SU-DHL-6 (cell line): Measurements from ENCODE around the gene PACSIN3.

Experiments
- H2AFZ ChIP-seq: fragments of 200-600 bp; sonication (generic); 2 replicates; pipeline ENCODE4 v1.6.1; 2014; ENCODE audit warnings: low read depth, mild to moderate bottlenecking, moderate library complexity, mixed read lengths, antibody characterized with exemption, low read length; ENCODE audit not compliant: severe bottlenecking
- H3F3A ChIP-seq: fragments of 200-600 bp; shearing (Covaris generic); 2 replicates; pipeline ENCODE4 v1.6.0; 2016; ENCODE audit warnings: antibody characterized with exemption, mild to moderate bottlenecking; ENCODE audit not compliant: insufficient read depth
- H3K27ac ChIP-seq: fragments of 200-600 bp; sonication (generic); 2 replicates; pipeline ENCODE4 v1.5.1; 2016; ENCODE audit warnings: low read depth, mild to moderate bottlenecking, low read length, moderate library complexity, mixed read lengths
- H3K27me3 ChIP-seq: fragments of 200-600 bp; sonication (generic), shearing (Covaris generic); 2 replicates; pipeline ENCODE4 v1.6.0; 2014; ENCODE audit warnings: mild to moderate bottlenecking, low read length
- H3K36me3 ChIP-seq: fragments of 200-600 bp; sonication (generic); 2 replicates; pipeline ENCODE4 v1.6.1; 2014; ENCODE audit warnings: mild to moderate bottlenecking, low read length, mixed read lengths
- H3K4me2 ChIP-seq: fragments of 300-600, 200-600 bp; shearing (Covaris generic), sonication (generic); 2 replicates; pipeline ENCODE4 v1.6.0; 2014; ENCODE audit warnings: low read length, low read depth, mild to moderate bottlenecking; ENCODE audit not compliant: poor library complexity, severe bottlenecking
- H3K4me3 ChIP-seq: fragments of 200-600 bp; sonication (generic); 2 replicates; pipeline ENCODE4 v1.5.1; 2014; ENCODE audit warnings: antibody characterized with exemption, low read length, mild to moderate bottlenecking, mixed read lengths; ENCODE audit not compliant: insufficient read depth, poor library complexity, severe bottlenecking
- H3K79me2 ChIP-seq: fragments of 200-600 bp; sonication (generic); 2 replicates; pipeline ENCODE4 v1.6.1; 2014; ENCODE audit warnings: mild to moderate bottlenecking, low read length, moderate library complexity; ENCODE audit not compliant: insufficient read depth
- H3K9ac ChIP-seq: fragments of 200-600 bp; sonication (generic); 2 replicates; pipeline ENCODE4 v1.7.0; 2014; ENCODE audit warnings: mild to moderate bottlenecking, low read length
- H3K9me2 ChIP-seq: fragments of 200-600 bp; sonication (generic); replicated peaks from 2 replicates; pipeline ENCODE4 v1.6.1; 2014; ENCODE audit warnings: low read length; ENCODE audit not compliant: insufficient read depth
- H3K9me3 ChIP-seq: fragments of 200-600 bp; sonication (generic); 2 replicates; pipeline ENCODE4 v1.6.1; 2014; ENCODE audit warnings: low read length, mixed read lengths; ENCODE audit not compliant: insufficient read depth
- H4K20me1 ChIP-seq: fragments of 200-600 bp; sonication (generic); 2 replicates; pipeline ENCODE4 v1.6.1; 2014; ENCODE audit warnings: low read depth, mild to moderate bottlenecking, antibody characterized with exemption, low read length, moderate library complexity, mixed read lengths
- EZH2phosphoT487 ChIP-seq: fragments of 200-600 bp; sonication (generic), shearing (Covaris generic); conservative IDR thresholded peaks from 2 replicates; pipeline ENCODE4 v1.6.1; 2018; ENCODE audit warnings: mild to moderate bottlenecking, antibody characterized with exemption, low read length, moderate library complexity, mixed read lengths
- TF ChIP-seq, protein P1 (sequence below): fragments of 200-600 bp; sonication (generic); IDR thresholded peaks from one replicate; pipeline ENCODE4 v1.5.1; 2017; ENCODE audit warnings: antibody characterized with exemption, mild to moderate bottlenecking, low read length, moderate library complexity; ENCODE audit not compliant: insufficient read depth, poor library complexity, severe bottlenecking

Gene PACSIN3

GRCh38 chr11:47187723-47188122, 1.5 kb upstream of the PACSIN3 start:
- no peaks in the 10 kb centered on the region for H3K36me3 ChIP-seq
- peak overlapping the region; percentile 97 for H2AFZ ChIP-seq
- H3K27ac ChIP-seq: no peak overlapping the region
- H3K4me3 ChIP-seq: no peak overlapping the region
- H3K79me2 ChIP-seq: no peaks in the 10 kb centered on the region
- no peaks in the 10 kb centered on the region for H4K20me1 ChIP-seq
- H3K27me3 ChIP-seq: no peaks in the 10 kb centered on the region
- H3F3A ChIP-seq: 0 out of 2 replicates have a peak, but pooled peaks cover 5% of the 10 kb centered on the region
- no peak overlapping the region for H3K9ac ChIP-seq
- peak overlapping the region; percentile 84 for H3K4me2 ChIP-seq
- TF ChIP-seq, protein P1, sequence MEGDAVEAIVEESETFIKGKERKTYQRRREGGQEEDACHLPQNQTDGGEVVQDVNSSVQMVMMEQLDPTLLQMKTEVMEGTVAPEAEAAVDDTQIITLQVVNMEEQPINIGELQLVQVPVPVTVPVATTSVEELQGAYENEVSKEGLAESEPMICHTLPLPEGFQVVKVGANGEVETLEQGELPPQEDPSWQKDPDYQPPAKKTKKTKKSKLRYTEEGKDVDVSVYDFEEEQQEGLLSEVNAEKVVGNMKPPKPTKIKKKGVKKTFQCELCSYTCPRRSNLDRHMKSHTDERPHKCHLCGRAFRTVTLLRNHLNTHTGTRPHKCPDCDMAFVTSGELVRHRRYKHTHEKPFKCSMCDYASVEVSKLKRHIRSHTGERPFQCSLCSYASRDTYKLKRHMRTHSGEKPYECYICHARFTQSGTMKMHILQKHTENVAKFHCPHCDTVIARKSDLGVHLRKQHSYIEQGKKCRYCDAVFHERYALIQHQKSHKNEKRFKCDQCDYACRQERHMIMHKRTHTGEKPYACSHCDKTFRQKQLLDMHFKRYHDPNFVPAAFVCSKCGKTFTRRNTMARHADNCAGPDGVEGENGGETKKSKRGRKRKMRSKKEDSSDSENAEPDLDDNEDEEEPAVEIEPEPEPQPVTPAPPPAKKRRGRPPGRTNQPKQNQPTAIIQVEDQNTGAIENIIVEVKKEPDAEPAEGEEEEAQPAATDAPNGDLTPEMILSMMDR: no peak
- no peak for TF ChIP-seq EZH2phosphoT487
- no peaks in the 10 kb centered on the region for H3K9me3 ChIP-seq
- no peaks in the 10 kb centered on the region for H3K9me2 ChIP-seq

GRCh38 chr11:47186700-47187695, 764 bp upstream of the PACSIN3 start:
- Histone ChIP-seq H3K9me3 (no peaks in the 10 kb centered on the region), H3F3A (0 out of 2 replicates have a peak, but pooled peaks cover 5% of the 10 kb centered on the region), H3K36me3 (no peaks in the 10 kb centered on the region), H3K4me3 (peak overlapping the region; percentile 58), H3K27me3 (no peaks in the 10 kb centered on the region), H2AFZ (peak overlapping the region; percentile 97), H3K9ac (peak overlapping the region; percentile 56), H3K79me2 (no peaks in the 10 kb centered on the region), H3K27ac (no peak overlapping the region), H3K4me2 (peak overlapping the region; percentile 84), H4K20me1 (no peaks in the 10 kb centered on the region), H3K9me2 (no peaks in the 10 kb centered on the region)
- no peak for TF ChIP-seq EZH2phosphoT487
- TF ChIP-seq, protein P1: no peak

GRCh38 chr11:47185305-47186075, 744 bp downstream of the PACSIN3 start:
- Histone ChIP-seq H3K27ac (no peak overlapping the region), H3K36me3 (no peaks in the 10 kb centered on the region)

More at GRCh38 chr11:47185305-47186075, 744 bp downstream of the PACSIN3 start:
- no peak for TF ChIP-seq EZH2phosphoT487
- TF ChIP-seq, protein P1: no peak
- Histone ChIP-seq H2AFZ (peak overlapping the region; percentile 93), H3K27me3 (no peaks in the 10 kb centered on the region), H3K9me2 (no peaks in the 10 kb centered on the region), H3K79me2 (no peaks in the 10 kb centered on the region), H3F3A (0 out of 2 replicates have a peak, but pooled peaks cover 5% of the 10 kb centered on the region), H4K20me1 (no peaks in the 10 kb centered on the region), H3K4me3 (peak overlapping the region; percentile 58), H3K4me2 (peak overlapping the region; percentile 84), H3K9me3 (no peaks in the 10 kb centered on the region), H3K9ac (peak overlapping the region; percentile 56)
